GM20000 (cell line): ENCODE results near the gene B4GALT6.

ENCODE experiments used
- DNase-seq: peaks from one replicate; pipeline ENCODE4 v3.0.0; 2012; ENCODE audit warnings: low spot score
- TF ChIP-seq, protein P1 (sequence below): IDR thresholded peaks from 2 replicates; pipeline ENCODE4 v1.5.1; 2012; ENCODE audit warnings: mild to moderate bottlenecking, control low read depth; ENCODE audit errors: extremely low read depth, missing control alignments

B4GALT6 gene

DNA sequence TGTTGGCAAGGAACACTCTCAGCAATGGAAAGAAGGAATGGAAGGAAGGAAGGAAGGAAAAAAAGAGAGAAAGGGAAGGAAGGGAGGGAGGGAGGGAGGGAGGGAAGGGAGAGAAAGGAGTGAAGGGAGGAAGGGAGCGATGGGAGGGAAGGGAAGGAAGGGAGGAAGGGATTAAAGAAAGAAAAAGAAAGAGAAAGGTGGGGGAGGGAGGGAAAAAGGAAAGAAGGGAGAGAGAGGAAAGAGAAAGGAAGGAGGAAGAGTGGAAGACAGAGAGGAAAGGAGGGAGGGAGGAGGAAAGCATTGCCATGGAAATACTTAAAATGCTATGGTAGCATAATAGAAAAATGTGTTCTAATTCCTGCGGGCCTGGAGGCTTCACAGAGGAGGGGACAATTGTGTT is 70.3 kb downstream of the B4GALT6 start:
- DNase-seq = no peak
- TF ChIP-seq, protein P1, sequence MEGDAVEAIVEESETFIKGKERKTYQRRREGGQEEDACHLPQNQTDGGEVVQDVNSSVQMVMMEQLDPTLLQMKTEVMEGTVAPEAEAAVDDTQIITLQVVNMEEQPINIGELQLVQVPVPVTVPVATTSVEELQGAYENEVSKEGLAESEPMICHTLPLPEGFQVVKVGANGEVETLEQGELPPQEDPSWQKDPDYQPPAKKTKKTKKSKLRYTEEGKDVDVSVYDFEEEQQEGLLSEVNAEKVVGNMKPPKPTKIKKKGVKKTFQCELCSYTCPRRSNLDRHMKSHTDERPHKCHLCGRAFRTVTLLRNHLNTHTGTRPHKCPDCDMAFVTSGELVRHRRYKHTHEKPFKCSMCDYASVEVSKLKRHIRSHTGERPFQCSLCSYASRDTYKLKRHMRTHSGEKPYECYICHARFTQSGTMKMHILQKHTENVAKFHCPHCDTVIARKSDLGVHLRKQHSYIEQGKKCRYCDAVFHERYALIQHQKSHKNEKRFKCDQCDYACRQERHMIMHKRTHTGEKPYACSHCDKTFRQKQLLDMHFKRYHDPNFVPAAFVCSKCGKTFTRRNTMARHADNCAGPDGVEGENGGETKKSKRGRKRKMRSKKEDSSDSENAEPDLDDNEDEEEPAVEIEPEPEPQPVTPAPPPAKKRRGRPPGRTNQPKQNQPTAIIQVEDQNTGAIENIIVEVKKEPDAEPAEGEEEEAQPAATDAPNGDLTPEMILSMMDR = no peak

DNA sequence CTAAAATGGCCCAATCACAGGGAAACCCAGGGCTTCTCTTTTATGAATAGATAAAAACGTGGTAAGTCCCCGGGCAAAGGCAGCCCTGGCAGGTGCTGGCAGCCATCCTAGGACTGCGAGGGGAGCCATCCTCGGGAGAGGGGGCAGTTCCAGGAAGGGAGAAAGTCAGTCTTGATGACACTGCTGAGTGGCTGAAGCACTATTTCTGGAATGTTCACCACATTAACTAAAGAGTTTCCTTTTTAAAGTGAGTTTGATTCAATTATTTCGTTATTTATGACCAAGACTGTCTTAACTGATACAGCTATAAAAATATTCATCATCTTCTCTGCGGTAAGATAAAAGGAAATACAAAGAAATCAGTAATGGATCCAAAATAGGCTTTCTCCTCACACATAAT is 72.3 kb downstream of the B4GALT6 start:
- no peak for DNase-seq
- TF ChIP-seq, protein P1 = no peak

DNA sequence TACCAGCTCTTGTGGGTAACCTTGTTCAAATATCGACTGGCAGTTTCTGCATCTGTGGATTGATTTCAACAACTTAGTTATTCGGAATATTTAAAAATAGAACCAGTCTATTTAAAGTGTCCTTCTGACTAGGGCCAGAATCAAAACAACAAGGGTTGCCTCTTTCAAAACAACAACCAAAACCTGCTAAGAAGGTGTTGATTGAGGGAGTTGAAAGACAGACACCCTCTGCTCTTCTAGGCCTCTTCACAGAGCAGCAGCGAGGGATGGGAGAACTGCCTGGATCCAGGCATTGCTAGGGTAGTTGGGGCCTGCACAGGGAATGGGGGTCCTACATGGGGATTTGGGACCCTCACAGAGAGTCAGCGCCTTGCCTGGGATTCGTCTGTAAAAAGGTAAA is 72.9 kb downstream of the B4GALT6 start:
- no peak for DNase-seq
- TF ChIP-seq, protein P1 = no peak

DNA sequence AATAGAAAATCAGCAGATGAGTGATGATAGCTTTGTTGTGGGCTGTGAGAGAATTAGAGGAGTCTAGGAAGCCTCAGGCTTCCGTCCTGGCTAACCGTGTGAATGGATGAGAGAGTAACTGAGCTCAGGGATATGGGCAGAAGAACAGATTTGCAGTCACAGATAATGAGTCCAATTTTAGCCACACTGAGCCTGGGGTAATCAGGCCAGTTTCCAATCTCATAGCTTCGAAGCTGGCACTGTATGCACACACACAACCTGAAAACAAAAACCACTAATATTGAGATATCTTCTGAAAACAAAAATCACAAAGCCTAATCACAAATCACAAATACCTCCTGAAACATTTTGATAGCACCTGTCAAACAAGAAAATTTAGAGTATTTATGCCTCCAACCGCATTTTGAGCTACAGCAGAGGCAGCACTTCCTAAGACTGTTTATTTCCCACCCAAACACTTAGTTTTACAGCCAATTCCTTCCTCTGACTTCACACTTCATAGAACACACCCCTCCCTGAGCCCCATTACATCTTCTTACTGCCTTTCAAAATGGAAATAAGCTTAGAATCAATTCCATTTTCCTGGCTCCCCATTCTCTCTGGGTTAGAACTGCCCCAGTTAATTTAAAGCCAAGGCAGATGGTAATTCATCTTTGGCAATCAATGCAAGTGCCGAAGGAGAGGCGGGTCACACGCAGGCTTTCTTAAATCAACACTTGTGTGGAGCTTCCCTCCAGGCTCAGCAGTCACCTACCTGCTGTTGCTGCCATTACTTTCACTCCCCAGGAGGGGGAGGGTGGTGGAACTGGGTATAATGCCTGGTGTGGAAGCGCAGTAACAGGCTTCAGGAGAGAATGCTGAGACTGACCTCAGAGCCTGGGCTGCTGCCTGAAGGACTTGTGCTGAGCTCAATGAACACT is 73.8 kb downstream of the B4GALT6 start:
- TF ChIP-seq, protein P1 = no peak
- no peak for DNase-seq

DNA sequence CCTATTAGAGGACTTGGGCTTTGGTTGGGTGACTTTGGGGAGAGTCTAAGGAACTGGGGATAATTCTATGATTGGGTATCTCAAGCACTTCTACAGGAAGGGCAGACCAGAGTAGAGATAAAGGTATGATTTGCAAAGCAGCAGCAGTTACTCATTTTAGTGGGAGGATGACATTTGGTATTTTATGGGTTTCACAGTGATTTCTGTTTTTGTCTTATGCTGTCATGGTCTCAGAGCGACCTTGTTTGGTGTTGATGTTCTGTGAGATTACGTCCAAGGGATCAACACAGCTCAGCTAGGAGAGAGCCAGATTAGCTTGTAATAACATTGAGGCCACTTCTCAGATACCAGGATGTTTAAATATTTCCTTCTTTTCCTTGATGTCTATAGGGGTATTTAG is 74.5 kb downstream of the B4GALT6 start:
- TF ChIP-seq, protein P1 = no peak
- no peak for DNase-seq

DNA sequence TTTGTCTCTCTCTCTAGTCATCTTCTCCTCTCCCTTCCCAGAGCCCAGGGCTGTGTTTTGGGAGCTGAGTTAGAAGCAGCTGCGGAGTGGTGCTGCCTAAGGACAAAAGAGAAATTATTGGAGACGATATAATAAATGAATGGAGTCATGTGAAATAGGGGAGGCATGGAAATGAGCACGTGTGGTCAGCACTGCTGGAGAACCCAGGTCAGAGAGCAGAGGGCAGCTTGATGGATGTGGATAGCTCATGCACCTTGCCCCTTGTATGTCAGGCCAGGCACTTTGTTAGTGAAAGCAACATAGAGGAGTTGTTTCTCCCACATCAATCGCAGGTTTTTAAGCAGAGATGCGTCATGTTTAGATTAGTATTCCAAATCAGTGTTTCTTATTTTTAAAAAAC is 77.0 kb downstream of the B4GALT6 start:
- TF ChIP-seq, protein P1 = no peak
- no peak for DNase-seq

DNA sequence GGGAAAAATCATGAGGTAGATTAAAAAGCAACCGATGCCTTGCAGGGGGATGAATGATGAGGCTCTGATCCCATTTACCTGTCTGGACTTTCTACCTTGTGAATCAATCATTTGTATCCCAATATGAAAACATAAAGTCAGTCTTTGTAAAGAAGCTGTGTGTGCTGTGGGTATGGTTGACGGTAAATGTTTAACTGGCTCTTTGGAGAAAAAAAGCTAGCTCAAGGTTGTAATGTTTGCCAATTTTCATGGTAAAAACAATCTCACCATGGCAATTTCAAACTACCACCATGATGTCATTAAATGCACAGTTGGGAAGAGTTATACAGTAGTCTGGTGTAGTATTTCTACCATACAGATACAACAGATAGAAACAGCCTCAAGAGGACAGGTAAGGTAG is 78.1 kb downstream of the B4GALT6 start:
- TF ChIP-seq, protein P1 = no peak
- DNase-seq = no peak
